Psoas muscle (tissue), 8 donors: ENCODE measurements around the gene SRI. TPM values are rescaled to one million over a fixed set of nuclear protein-coding genes. Genes with fewer than 3 reads are reported as not detected.

Experiments used
- ATAC-seq, 4 donors: fragments of 200-7000 bp; cut with Tn5 transposase; one replicate each; pipeline ENCODE4 v1.9.1; 2020; ENCODE audit warnings: moderate library complexity in 3 of 4, mild to moderate bottlenecking in 2 of 4
- DNase-seq, 2 donors: peaks; one replicate each; pipeline ENCODE4 v3.0.0-alpha.2; 2020
- H3K27ac ChIP-seq: fragments of 200-600 bp; one replicate; pipeline ENCODE4 v1.8.0; 2022
- H3K27me3 ChIP-seq, 3 donors: fragments of 200-600 bp in 1 of 3; one replicate each; pipeline versions ENCODE4 v1.6.1 to v1.8.0; 2013 to 2022; ENCODE audit warnings: low read length in 2 of 3, mild to moderate bottlenecking in 2 of 3, moderate library complexity in 1 of 3; ENCODE audit not compliant: insufficient read depth in 3 of 3
- H3K36me3 ChIP-seq, 2 donors: fragments of 200-600 bp in 1 of 2; one replicate each; pipeline versions ENCODE4 v1.6.1 to v1.8.0; 2013 to 2022; ENCODE audit warnings: low read depth in 1 of 2, mild to moderate bottlenecking in 1 of 2, moderate library complexity in 1 of 2; ENCODE audit not compliant: insufficient read depth in 1 of 2
- H3K4me1 ChIP-seq: fragments of 200-600 bp; one replicate; pipeline ENCODE4 v1.8.0; 2022
- H3K4me3 ChIP-seq: fragments of 200-600 bp; one replicate; pipeline ENCODE4 v1.8.0; 2022; ENCODE audit warnings: mild to moderate bottlenecking
- H3K9me3 ChIP-seq: fragments of 200-600 bp; one replicate; pipeline ENCODE4 v1.8.0; 2022
- CTCF ChIP-seq: fragments of 200-600 bp; IDR thresholded peaks from one replicate; pipeline ENCODE4 v1.8.0; 2022; ENCODE audit warnings: antibody characterized with exemption
- WGBS, 3 donors: extraction: QIAGEN DNeasy Blood & Tissue Kit; methylation state at CpG; one replicate each; pipeline versions ENCODE4 v1.1.6 to v1.1.7; 2013; 5-methylcytosine and 5-hydroxymethylcytosine counted together
- intact Hi-C, 2 donors: fragments of 100-400 bp; cut with DNase I; formaldehyde crosslinking; loops; one replicate each; pipeline versions ENCODE4 v1.11.0 to v1.14.2; 2022
- polyA plus RNA-seq, 3 donors: library from polyadenylated mRNA; stranded (reverse); fragments of 200-250 nt; gene quantifications; one replicate each; pipeline ENCODE4 v1.2.3, GENCODE V29; 2013
- total RNA-seq, 4 donors: library from RNA; stranded (reverse); fragmentation: NEBNext Ultra II Directional in 2 of 4; extraction: Animal tissue kit (Norgen Biotek cat#: 25700) in 2 of 4; gene quantifications; one replicate each; pipeline versions ENCODE4 v1.2.1 to v1.2.4, GENCODE V29; 2021 to 2023
- donor health status: healthy with polysubstance abuse.
- donor health status: DM: no; HTN: no; CAD: no; lungs with moderate emphysema.
- donor health status: Bipolar disorder and iron deficiency.
- donor health status: healthy.
- donor health status: DM: yes; HTN: yes; CAD: no.
- donor health status: DM: no; HTN: no; CAD: no.
- donor health status: DM: no; HTN: no; CAD: no.
- donor health status: DM: yes; HTN: yes; CAD: no.

The SRI gene
- total and polyA plus RNA-seq, 7 donors: 24.4 to 46.7 (median 38.0) TPM

DNA sequence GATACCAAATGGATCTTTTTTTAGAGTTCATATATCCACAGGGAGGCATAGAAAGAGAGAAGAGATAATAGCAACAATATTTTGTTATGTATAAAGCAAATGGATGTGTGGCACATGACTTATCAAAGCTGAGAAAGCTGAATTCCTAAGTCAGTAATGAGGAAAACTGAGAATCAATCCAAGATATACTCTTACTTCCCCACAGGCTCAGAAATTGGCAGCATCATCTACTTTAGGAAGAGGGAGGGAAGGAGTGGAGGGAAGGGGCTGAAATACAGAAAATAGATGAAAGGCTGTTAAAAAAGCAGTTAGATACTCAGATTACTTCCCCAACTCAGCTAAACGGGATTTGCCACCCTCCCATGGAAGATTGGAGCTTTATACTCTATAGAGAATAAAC, 63.5 kb downstream of the SRI start:
- no peak for TF ChIP-seq CTCF
- no peaks in the 10 kb centered on the region for H3K4me1 ChIP-seq
- 31 to 44% (median 43%) methylated on average over 1 of the region's 1 CpG for WGBS, 3 donors
- H3K27me3 ChIP-seq: no peaks in the 10 kb centered on the region
- ATAC-seq (no peak), DNase-seq (no peak)
- intact Hi-C loops: no loop called here
- no peak overlapping the region for H3K27ac ChIP-seq
- H3K4me3 ChIP-seq: no peak overlapping the region
- H3K36me3 ChIP-seq: no peaks in the 10 kb centered on the region
- H3K9me3 ChIP-seq: peaks cover 13% of the 10 kb centered on the region

- 88 to 92% (median 89%) methylated on average over 4 of the region's 4 CpGs for WGBS, 3 donors
- Histone ChIP-seq H3K27me3 (no peaks in the 10 kb centered on the region), H3K4me3 (no peak overlapping the region), H3K36me3 (no peaks in the 10 kb centered on the region), H3K9me3 (peaks cover 7% of the 10 kb centered on the region), H3K27ac (no peak overlapping the region), H3K4me1 (no peaks in the 10 kb centered on the region)
- no peak for TF ChIP-seq CTCF
- intact Hi-C loops: no loop called here
- no peak for DNase-seq
- ATAC-seq: no peak
Measured at GRCh38 chr7:88155756-88156155, 64.1 kb downstream of the SRI start.

Other genes with a start within 250 kb of the SRI start
- 10 to 100 TPM; 20.3 to 31.7 (median 31.2) TPM for gene STEAP4, start 86.9 kb upstream of the SRI start, total RNA-seq
- gene STEAP4, start 86.9 kb upstream of the SRI start, polyA plus RNA-seq: 1 to 10 TPM; 5.2 to 8.5 (median 7.2) TPM